SU-DHL-6 (cell line): Measurements from ENCODE around the gene COPRS.

Experiments used
- H2AFZ ChIP-seq: fragments of 200-600 bp; sonication (generic); 2 replicates; pipeline ENCODE4 v1.6.1; 2014; ENCODE audit warnings: low read depth, mild to moderate bottlenecking, moderate library complexity, mixed read lengths, antibody characterized with exemption, low read length; ENCODE audit not compliant: severe bottlenecking
- H3F3A ChIP-seq: fragments of 200-600 bp; shearing (Covaris generic); 2 replicates; pipeline ENCODE4 v1.6.0; 2016; ENCODE audit warnings: antibody characterized with exemption, mild to moderate bottlenecking; ENCODE audit not compliant: insufficient read depth
- H3K27ac ChIP-seq: fragments of 200-600 bp; sonication (generic); 2 replicates; pipeline ENCODE4 v1.5.1; 2016; ENCODE audit warnings: low read depth, mild to moderate bottlenecking, low read length, moderate library complexity, mixed read lengths
- H3K27me3 ChIP-seq: fragments of 200-600 bp; sonication (generic), shearing (Covaris generic); 2 replicates; pipeline ENCODE4 v1.6.0; 2014; ENCODE audit warnings: mild to moderate bottlenecking, low read length
- H3K36me3 ChIP-seq: fragments of 200-600 bp; sonication (generic); 2 replicates; pipeline ENCODE4 v1.6.1; 2014; ENCODE audit warnings: mild to moderate bottlenecking, low read length, mixed read lengths
- H3K4me2 ChIP-seq: fragments of 300-600, 200-600 bp; shearing (Covaris generic), sonication (generic); 2 replicates; pipeline ENCODE4 v1.6.0; 2014; ENCODE audit warnings: low read length, low read depth, mild to moderate bottlenecking; ENCODE audit not compliant: poor library complexity, severe bottlenecking
- H3K4me3 ChIP-seq: fragments of 200-600 bp; sonication (generic); 2 replicates; pipeline ENCODE4 v1.5.1; 2014; ENCODE audit warnings: antibody characterized with exemption, low read length, mild to moderate bottlenecking, mixed read lengths; ENCODE audit not compliant: insufficient read depth, poor library complexity, severe bottlenecking
- H3K79me2 ChIP-seq: fragments of 200-600 bp; sonication (generic); 2 replicates; pipeline ENCODE4 v1.6.1; 2014; ENCODE audit warnings: mild to moderate bottlenecking, low read length, moderate library complexity; ENCODE audit not compliant: insufficient read depth
- H3K9ac ChIP-seq: fragments of 200-600 bp; sonication (generic); 2 replicates; pipeline ENCODE4 v1.7.0; 2014; ENCODE audit warnings: mild to moderate bottlenecking, low read length
- H3K9me2 ChIP-seq: fragments of 200-600 bp; sonication (generic); replicated peaks from 2 replicates; pipeline ENCODE4 v1.6.1; 2014; ENCODE audit warnings: low read length; ENCODE audit not compliant: insufficient read depth
- H3K9me3 ChIP-seq: fragments of 200-600 bp; sonication (generic); 2 replicates; pipeline ENCODE4 v1.6.1; 2014; ENCODE audit warnings: low read length, mixed read lengths; ENCODE audit not compliant: insufficient read depth
- H4K20me1 ChIP-seq: fragments of 200-600 bp; sonication (generic); 2 replicates; pipeline ENCODE4 v1.6.1; 2014; ENCODE audit warnings: low read depth, mild to moderate bottlenecking, antibody characterized with exemption, low read length, moderate library complexity, mixed read lengths
- CTCF ChIP-seq: fragments of 200-600 bp; sonication (generic); IDR thresholded peaks from one replicate; pipeline ENCODE4 v1.5.1; 2017; ENCODE audit warnings: antibody characterized with exemption, mild to moderate bottlenecking, low read length, moderate library complexity; ENCODE audit not compliant: insufficient read depth, poor library complexity, severe bottlenecking
- EZH2phosphoT487 ChIP-seq: fragments of 200-600 bp; sonication (generic), shearing (Covaris generic); conservative IDR thresholded peaks from 2 replicates; pipeline ENCODE4 v1.6.1; 2018; ENCODE audit warnings: mild to moderate bottlenecking, antibody characterized with exemption, low read length, moderate library complexity, mixed read lengths

COPRS gene

DNA sequence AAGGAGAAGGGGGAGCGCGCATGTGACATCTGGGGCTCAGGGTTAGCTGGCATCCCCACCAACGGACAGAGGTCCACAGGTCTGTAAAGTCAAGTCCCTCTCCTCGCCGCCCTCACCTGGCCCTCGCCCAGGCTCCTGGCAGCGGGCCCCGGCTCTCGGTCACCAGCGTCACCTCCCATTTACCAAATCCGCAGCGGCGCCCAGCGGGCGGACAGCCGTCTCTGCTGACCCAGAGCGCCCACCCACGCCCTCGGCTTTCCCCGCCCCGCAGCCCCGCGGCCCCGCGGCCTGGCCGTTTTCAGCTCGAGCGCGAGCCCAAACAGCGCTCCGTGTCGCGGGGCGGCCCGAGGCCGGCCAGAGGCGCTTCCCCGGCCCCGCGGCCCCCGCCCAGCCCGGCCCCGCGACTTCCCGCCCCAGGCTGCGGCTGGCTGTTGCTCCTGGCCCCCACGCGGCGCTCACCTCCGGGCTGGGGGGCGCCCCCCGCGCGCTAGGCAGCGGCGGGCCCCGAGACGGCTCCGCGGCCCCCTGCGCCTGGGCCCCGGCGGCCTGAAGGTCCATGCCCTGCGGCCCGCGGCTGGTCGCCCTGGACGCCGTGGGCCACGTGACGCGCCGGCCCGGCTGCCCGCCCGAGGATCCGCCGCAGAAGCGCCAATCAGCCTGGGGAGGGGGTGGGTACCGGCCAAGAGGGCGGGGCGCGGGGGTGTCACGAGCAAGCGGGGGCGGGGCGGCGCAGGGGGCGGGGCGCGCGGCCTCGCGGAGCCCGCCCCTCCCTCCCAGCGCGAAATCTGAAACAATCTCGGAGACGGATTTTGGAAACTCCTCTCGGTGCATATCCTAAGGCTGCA is at the start of gene COPRS:
TSS of gene COPRS (minus strand) at position 603 of the 845 bp plus-strand sequence. CDS start at position 558, 45 bp downstream.
- Histone ChIP-seq H3K9ac (peak within 1 kb of the TSS; percentile 60), H3K27ac (no peak within 1 kb of the TSS), H3K4me3 (peak within 1 kb of the TSS; percentile 63), H3K4me2 (peak within 1 kb of the TSS; percentile 78), H3K79me2 (peaks cover 11% of the 10 kb centered on the region), H3K36me3 (peaks cover 8% of the 10 kb centered on the region; the same call in 1 of the 2 replicates), H4K20me1 (no peaks in the 10 kb centered on the region), H2AFZ (peak within 1 kb of the TSS; percentile 29), H3K27me3 (no peaks in the 10 kb centered on the region), H3K9me3 (no peaks in the 10 kb centered on the region), H3F3A (peaks cover 21% of the 10 kb centered on the region; the same call in 1 of the 2 replicates), H3K9me2 (no peaks in the 10 kb centered on the region)
- TF ChIP-seq EZH2phosphoT487 (no peak), CTCF (no peak)

DNA sequence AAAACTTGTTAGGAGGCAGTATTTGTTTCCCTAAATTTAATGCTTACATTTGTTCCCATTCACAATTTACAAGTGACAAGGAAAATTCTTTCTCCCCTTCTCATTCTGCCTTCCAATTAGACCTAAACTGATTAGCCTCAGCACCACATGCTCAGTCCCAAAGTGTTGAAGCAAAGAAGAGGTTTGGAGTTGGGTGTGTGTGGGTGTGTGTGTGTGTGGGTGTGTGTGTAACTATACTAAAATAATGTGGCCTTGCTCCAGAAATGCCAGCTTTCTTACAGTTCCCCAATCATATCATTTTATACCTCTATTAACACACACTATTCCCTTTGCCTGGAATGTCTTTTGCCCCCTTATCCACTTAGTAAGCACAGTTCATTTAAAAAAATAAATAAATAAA is 49.3 kb upstream of the COPRS start:
- no peaks in the 10 kb centered on the region for H3K79me2 ChIP-seq
- no peaks in the 10 kb centered on the region for H3K9me2 ChIP-seq
- H3K4me2 ChIP-seq = no peak overlapping the region
- no peak overlapping the region for H3K4me3 ChIP-seq
- H3K9ac ChIP-seq = no peak overlapping the region
- no peaks in the 10 kb centered on the region for H3K9me3 ChIP-seq
- no peaks in the 10 kb centered on the region for H3K36me3 ChIP-seq
- H4K20me1 ChIP-seq = no peaks in the 10 kb centered on the region
- no peak overlapping the region for H3K27ac ChIP-seq
- no peak overlapping the region for H2AFZ ChIP-seq
- H3F3A ChIP-seq = no peaks in the 10 kb centered on the region
- no peak for TF ChIP-seq EZH2phosphoT487
- no peaks in the 10 kb centered on the region for H3K27me3 ChIP-seq

- no peaks in the 10 kb centered on the region for H3K9me3 ChIP-seq
- H3K79me2 ChIP-seq = no peaks in the 10 kb centered on the region
- no peak overlapping the region for H3K27ac ChIP-seq
- TF ChIP-seq EZH2phosphoT487 (no peak), CTCF (no peak)
- no peak overlapping the region for H3K4me2 ChIP-seq
- no peaks in the 10 kb centered on the region for H3K27me3 ChIP-seq
- H3K36me3 ChIP-seq = no peaks in the 10 kb centered on the region
- H3K9ac ChIP-seq = no peak overlapping the region
- H3K4me3 ChIP-seq = no peak overlapping the region
- no peaks in the 10 kb centered on the region for H3K9me2 ChIP-seq
- H4K20me1 ChIP-seq = no peaks in the 10 kb centered on the region
- no peak overlapping the region for H2AFZ ChIP-seq
- H3F3A ChIP-seq = peaks cover 6% of the 10 kb centered on the region
Observed at GRCh38 chr17:31907342-31907962, 48.4 kb upstream of the COPRS start.

- H3F3A ChIP-seq = peaks cover 7% of the 10 kb centered on the region
- peaks cover 3% of the 10 kb centered on the region; the same call in 1 of the 2 replicates for H3K36me3 ChIP-seq
- peaks cover 31% of the 10 kb centered on the region for H3K79me2 ChIP-seq
- no peaks in the 10 kb centered on the region for H3K9me2 ChIP-seq
- H3K9ac ChIP-seq = no peak overlapping the region
- 0 out of 2 replicates have a peak, but pooled peaks cover 3% of the 10 kb centered on the region for H4K20me1 ChIP-seq
- no peaks in the 10 kb centered on the region for H3K9me3 ChIP-seq
- TF ChIP-seq CTCF = no peak
- TF ChIP-seq EZH2phosphoT487 = no peak
- H3K4me2 ChIP-seq = no peak overlapping the region
- no peaks in the 10 kb centered on the region for H3K27me3 ChIP-seq
- H2AFZ ChIP-seq = no peak overlapping the region
- H3K4me3 ChIP-seq = no peak overlapping the region
- H3K27ac ChIP-seq = no peak overlapping the region
Observed at GRCh38 chr17:31903401-31903800, 44.4 kb upstream of the COPRS start.
